ENCODE results near the gene MICAL2.

MICAL2 gene, protein sequence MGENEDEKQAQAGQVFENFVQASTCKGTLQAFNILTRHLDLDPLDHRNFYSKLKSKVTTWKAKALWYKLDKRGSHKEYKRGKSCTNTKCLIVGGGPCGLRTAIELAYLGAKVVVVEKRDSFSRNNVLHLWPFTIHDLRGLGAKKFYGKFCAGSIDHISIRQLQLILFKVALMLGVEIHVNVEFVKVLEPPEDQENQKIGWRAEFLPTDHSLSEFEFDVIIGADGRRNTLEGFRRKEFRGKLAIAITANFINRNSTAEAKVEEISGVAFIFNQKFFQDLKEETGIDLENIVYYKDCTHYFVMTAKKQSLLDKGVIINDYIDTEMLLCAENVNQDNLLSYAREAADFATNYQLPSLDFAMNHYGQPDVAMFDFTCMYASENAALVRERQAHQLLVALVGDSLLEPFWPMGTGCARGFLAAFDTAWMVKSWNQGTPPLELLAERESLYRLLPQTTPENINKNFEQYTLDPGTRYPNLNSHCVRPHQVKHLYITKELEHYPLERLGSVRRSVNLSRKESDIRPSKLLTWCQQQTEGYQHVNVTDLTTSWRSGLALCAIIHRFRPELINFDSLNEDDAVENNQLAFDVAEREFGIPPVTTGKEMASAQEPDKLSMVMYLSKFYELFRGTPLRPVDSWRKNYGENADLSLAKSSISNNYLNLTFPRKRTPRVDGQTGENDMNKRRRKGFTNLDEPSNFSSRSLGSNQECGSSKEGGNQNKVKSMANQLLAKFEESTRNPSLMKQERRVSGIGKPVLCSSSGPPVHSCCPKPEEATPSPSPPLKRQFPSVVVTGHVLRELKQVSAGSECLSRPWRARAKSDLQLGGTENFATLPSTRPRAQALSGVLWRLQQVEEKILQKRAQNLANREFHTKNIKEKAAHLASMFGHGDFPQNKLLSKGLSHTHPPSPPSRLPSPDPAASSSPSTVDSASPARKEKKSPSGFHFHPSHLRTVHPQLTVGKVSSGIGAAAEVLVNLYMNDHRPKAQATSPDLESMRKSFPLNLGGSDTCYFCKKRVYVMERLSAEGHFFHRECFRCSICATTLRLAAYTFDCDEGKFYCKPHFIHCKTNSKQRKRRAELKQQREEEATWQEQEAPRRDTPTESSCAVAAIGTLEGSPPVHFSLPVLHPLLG

DNA sequence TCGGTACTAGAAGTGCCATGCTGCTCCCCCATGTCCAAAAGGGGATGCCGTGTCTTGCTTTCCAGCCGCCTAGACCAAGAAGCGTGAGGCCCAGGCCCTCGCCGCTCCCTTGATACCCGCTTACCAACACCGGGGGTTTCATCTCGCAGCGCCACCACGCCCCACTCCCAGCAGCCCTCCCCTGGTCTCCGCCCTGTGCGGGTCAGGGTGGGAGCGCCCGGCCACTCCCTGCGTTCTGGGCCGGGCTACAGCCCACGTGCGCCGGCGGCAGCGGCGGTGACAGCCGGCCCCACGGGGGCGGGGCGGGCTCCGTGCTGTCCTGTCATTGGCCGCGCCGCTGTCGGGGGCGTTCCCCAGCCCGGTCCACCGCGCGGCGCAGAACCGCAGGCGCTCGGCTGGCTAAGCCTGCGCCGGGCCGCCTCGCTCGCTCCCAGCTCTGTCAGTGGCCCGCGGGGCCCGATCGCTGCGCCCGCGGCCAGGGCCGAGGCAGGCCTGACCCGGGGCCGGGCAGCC is at the start of gene MICAL2:
TSS of gene MICAL2 (plus strand) at position 390 of the 513 bp plus-strand sequence. CDS start 51,566 bp downstream, outside the sequence.
- DNase-seq = peak; percentile 89

DNA sequence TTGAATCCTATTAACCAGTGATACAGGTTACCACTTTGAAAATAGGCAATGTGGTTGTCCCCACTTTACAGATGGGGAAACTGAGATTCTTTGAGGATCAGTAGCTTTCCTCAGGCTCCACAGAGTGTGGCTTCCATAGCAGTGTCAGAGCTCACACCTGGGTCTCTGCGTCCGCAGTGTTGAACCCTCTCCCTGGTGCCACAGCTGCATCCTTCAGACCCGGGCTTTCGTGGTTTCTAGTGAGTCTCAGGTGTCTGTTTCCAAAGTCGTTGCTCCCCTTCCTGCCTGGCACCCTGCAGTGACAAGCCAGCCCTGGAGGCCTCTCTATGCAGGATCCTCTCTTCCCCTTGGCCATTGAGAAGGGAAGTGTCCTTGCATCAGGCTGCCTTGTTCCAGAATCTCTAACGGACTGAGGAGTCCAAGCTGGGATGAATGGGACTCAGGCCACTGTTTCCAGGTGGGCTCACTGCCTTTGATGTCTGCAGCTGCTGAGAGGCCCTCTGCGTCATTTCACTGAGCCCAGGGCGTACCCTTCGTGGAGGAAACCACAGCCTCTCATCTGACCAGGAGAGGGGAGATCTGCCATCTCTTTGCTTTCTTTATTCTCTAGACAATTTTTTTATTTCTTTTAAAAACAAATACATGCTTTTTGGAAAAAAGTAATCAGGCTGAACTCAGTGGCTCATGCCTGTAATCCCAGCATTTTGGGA is 48.4 kb upstream of the MICAL2 start:
- DNase-seq = no peak

DNA sequence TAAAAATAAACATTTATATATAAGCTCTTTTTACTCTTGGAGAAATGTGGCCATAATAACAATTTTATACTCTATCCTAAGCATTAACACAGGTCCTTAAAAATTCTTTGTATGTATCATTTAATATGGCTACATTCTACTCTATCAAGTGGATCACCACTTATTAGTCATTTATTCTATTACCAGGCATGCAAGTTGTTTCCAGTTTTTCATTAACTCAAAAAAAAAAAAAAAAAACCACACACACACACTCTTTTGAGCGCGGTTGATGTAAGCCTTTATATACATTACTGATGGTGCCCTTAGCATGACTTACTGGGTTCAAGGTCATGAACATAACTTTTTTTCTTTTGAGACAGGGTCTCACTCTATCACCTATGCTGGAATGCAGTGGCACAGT is 47.1 kb upstream of the MICAL2 start:
- no peak for DNase-seq

DNA sequence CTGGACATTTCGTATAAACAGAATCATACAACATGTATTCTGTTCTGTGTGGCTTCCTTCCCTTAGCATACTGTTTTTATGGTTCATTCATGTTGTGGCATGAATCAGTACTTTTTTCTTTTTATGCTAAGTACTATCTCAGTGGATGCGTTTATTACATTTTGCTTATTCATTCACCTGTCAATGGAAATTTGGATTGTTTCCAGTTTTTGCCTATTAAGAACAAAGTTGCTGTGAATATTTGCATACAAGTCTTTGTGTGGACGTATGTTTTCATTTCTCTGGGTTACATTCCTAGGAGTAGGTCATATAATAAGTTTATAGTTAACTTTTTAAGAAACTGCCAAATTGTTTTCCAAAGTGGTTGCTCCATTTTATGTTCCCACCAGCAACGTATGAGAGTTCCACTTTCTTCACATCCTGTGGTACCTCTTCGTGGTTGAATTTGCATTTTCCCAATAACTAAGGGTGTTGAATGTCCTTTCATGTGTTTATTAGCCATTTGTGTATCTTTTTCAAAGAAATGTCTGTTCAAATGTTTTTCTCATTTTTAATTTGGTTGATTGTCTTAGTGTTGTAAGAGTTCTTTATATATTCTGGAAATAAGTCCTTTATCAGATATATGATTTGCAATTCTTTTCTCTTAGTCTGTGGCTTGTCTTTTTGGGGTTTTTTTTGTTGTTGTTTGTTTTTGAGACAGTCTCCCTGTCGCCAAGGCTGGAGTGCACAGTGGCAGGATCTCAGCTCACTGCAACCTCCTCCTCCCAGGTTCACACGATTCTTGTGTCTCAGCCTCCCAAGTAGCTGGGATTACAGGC is 46.0 kb upstream of the MICAL2 start:
- no peak for DNase-seq

DNA sequence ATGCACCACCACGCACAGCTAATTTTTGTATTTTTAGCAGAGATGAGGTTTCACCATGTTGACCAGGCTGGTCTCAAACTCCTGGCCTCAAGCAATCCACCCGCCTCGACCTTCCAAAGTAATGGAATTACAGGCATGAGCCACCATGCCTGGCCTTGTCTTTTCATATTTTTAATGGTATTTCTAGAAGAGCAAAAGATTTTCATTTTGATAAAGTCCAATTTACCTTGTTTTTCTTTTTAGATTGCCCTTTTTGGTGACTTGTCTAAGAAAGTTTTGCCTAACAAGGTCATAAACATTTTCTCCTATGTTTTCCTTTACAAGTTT is 45.5 kb upstream of the MICAL2 start:
- DNase-seq = no peak

DNA sequence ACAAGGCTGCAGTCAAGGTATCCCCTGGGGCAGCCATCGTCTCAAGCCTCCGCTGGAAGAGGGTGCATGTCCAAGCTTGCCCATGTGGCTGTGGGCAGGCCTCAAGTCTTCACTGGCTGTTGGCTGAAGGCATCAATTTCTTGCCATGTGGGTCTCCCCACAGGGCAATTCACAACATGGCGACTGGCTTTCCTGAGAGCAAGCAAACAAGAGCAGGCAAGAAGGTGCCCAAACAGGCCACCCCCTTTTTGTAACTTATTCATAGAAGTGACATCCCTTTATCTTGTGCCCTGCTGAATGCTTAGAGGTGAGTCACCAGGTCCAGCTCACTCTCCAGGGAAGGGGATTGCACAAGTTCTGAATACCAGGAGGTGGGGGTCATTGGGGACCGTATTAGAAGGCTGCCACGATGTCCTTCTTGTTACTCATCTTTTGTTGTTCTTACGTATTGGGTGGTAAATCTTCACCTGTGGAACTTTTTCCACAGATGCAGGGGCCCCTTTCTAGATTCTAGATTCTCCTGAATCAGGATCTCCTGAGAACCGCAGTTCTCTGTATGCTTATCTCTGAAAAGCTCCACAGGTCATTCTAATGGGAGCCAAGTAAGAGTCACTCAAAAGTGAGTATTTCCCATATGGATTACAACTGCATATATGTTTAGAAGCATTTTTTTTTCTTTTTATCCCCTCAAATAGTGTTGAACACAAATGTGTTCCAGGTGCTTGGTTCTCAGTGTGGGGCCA is 44.2 kb upstream of the MICAL2 start:
- DNase-seq = no peak

DNA sequence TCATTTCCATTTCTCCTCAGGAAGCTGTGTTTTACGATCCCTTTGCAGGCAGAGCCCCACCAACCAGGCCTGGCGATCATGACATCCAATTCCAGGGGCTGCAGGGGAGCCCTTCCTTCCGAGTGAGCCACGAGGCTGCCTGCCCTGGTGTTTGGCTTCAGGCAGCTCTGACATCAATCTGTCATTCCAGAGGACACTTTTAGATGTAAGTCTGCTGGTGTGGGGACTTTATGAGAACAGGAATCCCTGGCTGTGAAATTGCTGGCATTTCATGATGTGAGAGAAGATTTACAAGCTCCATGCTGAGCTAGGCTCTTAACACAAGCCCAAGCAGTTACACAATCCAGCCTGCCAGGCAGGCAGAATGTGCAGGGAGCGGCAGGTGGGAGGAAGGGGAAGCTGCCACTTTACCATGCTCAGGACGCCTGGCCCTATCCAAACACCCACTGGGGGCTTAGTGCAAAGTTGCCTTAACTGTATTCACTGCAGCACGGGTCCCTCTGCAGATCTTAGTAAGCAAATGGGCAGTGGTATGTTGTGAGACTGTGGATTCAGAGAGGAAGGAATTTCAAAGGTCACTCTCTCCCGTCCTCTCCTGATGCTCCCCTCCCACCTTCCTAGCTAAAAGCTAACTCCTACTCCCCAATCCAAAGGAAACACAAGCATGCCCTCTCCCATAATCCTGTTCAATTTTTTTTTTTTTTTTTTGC is 43.4 kb upstream of the MICAL2 start:
- no peak for DNase-seq

DNA sequence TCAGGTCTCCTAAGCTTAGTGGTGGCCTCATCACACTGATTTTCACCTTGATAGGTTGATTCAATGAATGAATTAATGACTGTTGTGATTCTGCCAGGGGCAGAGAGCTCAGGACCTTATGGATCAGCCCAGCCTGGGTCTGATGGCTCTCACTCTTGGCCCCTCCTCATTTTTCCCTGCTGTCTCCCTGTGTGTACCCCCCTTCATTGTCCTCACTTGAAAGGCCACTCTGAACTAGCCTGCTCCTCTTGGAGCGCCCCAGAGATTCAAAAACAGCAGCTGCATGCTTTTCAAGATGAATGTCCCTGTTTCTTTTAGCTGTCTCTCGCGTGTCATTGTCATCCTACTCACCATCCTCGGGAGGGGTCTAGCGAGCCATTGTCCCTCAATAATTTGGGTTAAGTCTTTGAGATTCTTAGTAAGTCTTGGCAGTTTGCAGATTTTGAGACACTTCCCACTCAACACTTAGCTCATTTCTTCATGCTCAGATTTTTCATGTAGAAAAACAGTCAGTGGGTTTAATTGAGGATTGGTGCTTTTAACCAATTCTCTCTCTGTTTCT is 42.5 kb upstream of the MICAL2 start:
- DNase-seq = peak; percentile 15

DNA sequence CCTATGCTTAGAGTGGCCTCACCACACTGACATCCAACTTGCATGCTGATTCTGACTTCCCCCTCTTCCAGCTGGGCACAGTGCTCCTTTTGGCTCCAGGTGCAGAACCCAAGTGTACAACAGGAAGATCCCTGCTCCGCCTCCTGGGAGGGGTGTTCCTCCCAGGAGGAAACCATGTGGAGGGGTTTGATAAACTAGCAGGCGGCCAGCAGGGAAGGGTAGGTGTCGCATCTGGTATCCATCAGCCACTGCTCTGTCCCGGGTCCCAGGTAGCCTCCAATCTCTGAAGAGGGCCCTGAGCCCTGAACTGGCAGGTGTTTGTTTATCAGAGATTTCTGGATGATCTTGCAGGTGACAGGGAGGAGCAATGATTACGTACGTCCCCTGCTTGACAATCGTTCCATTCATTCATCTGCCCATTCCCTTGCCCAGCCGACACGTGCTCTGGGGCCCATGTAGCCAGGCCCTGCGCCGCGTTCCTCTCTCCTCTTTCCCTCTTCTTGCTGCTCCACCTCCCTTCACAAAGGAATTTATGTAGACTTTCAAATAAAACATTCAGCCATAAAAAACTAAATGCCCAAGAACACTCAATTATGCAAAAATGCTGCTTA is 41.2 kb upstream of the MICAL2 start:
- peak; percentile 29 for DNase-seq

DNA sequence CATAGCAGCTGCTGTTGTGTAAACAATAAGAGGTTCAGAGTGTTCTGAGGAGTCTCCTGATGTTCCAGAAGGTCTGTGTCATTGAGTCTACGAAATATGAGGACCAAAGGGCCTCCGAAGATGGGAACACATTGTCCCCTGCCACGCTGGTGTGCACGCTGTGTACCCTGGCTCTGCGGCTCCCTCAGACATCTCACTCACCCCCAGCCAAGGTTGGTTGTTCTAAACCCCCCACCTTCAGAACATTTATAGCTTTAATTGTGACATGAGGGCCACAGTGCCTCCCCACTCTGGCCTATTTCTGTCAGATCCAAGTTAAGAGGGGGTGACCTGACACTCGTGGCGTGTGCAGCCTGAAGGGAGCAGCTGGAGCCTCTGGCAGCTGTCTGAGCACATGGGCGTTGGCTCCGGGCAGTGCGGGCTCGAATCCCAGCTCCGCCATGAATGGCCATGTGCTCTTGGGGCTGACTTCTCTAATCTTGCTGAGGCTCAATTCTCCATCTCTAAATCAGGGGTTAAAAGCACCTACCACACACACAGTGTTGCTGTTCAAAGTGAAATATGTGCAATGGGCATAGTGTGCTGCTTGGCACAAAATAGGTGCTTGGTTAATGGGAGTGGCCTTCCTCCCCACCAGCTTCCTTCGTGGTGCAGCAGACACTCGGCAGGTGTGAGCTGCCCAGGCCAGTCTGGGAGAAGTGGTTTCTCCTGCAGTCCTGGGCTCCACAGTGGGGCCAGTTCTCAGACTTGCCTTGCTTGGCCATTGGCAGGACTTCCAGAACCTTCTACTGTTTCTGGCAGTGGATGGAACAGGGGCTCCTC is 39.7 kb upstream of the MICAL2 start:
- peak; percentile 11 for DNase-seq

DNA sequence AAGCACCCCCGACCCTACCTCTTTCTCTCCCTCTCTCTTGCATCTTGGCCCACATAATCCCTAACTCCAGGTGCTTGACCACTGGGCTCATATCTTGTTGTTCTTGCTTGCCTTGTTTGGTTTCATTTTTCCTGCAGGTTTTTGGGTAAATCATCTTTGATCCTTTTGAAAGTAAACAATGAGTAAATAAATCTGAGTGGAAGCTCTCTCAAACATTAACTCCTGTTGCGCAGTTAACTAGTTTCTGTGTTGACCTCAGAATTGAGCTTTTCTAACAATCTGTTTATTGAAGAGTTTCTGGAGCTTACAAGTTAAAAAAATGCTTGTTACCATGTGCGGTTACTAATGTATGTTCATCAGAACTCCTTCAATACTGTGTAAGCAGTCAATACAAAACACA is 38.8 kb upstream of the MICAL2 start:
- DNase-seq = no peak

DNA sequence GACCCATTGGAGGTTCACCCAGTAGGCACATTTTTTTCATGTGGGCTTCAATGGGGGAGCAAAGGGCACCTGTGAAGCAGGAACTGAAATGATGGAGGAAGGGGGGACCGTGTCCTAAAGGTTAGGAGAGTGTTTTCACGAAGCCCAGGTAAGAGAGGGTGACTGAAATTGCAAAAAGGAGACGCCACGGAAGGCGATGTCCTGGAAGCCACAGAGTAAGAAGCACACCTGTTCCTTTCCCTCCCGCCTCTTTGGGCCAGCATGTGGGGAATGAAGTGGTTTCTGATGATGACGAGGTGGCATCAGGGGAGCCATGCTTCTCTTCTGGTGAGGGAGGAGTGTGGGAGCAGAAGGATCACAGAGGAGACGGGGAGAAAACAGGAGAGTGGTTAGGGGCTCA is 37.0 kb upstream of the MICAL2 start:
- no peak for DNase-seq

DNA sequence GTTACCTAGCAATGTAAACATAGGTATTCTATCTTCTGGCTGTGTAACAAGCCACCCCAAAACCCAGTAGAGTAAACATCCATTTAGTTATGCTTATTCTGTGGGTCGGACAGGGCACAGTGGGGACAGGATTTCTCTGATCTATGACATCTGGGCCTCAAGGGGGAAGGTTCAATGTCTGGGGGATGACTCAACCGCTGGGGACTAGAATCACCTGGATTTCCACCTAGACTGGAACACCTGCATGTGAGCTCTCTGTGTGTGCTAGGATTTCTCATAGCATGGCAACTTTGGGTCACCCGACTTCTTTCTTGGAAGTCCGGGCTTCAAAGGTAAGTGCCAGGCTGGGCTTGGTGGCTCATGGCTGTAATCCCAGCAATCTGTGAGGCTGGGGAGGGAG is 36.5 kb upstream of the MICAL2 start:
- no peak for DNase-seq

DNA sequence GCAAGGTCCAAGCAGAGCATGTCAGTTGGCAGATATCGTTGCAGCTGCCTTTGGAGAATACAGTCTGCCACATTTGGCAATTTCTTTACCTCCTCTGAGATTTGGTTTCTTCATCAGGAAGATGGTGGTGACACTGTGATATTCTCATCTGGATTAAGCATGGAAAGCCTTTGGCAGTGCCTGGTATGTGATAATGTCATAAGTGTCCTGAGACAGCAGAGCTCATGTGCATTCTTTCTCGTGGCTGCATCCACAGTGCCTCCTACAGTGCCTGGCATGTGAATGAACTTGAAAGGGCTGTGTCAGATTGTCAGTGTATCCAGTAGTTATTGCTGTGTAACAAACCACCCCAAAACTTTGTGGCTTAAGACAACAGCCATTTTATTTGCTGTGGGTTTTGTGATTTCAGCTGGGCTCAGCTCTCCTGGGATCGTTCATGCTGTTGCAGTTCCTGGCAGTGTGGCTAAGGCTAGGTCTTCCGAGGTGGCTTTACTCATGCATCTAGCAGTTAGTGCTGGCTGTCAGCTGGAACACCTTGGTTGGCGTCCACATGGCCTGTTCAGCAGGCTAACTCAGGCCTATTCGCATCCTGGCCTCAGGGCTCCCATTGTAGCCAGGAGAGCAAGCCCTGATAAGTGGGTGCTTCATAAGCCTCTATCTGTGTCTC is 35.7 kb upstream of the MICAL2 start:
- DNase-seq = no peak

DNA sequence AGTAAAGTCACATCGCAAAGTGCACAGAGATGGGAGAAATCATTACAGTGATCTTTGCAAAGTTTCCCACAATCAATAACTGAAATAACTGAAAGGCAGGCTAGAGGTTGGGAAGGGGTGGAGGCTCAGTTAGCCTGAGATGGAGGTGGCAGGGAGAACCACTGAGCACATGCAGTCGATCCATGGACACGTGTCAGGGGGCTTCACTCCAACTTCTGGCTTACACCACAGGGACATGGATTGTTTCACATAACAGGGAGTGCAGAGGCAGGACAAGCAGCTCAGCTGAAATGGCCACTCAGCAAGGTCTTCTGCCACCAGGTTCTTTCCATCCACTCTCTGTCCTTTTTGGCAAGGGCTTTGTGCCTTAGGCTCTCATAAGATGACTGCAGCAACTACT is 35.1 kb upstream of the MICAL2 start:
- no peak for DNase-seq

DNA sequence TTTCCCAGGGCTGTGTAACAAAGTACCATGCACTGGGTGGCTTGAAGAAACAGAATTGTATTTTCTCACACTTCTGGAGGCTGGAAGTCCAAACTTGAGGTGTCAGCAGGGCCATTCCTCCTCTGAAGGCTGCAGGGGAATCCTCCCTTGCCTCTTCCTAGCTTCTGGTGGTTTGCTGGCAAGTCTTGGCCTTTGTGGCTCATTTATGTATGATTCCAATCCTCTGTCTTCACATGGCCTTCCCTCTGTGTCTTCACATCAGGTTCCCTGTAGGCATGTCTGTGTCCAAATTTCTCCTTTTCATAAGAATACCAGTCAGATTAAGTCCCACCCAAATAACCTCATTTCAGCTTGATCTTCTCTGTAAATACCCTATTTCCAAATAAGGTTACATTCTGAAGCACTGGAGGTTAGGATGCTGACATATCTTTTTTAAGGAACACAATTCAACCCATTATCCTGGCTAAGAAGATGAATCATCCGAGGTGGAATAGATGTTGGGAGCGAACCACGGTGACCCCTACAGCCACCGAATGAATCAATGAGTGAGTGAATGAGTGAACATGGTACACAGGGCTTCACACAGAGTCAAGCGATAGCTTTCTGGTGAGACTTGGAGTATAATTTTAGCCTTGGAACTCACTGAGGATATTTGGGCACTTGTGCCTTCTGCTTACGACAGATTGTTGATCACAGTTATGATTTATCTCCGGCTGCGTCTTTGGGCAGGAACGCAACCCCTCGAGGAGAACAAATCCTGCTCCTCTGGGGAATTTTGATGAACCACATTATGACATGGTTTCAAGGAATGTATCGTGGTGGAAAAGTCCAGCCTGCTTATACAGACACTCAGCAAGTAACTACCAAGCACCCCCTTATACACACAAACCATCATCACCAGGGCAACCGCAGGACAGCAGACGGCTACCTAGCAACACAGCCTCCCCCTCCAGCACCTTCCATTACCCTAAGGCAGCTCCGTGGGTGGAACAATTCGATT is 34.3 kb upstream of the MICAL2 start:
- DNase-seq = no peak
